Amniotic stem cell (primary cell): ENCODE results near the gene TSHB.
"Not testable (repeated sequence)": the region's sequence is repeated elsewhere in the genome, so short reads cannot be mapped to it uniquely, and the experiment has no call there.

Experiments used
- DNase-seq: peaks from one replicate; lab custom pipeline; 2025; lab: John Stamatoyannopoulos, UW

TSHB gene

GRCh38 chr1:115029526-115029925 is at the start of gene TSHB:
TSHB (plus strand) TSS chr1:115029826; CDS start chr1:115033363, 3,537 bp downstream.
- no peak for DNase-seq

DNA sequence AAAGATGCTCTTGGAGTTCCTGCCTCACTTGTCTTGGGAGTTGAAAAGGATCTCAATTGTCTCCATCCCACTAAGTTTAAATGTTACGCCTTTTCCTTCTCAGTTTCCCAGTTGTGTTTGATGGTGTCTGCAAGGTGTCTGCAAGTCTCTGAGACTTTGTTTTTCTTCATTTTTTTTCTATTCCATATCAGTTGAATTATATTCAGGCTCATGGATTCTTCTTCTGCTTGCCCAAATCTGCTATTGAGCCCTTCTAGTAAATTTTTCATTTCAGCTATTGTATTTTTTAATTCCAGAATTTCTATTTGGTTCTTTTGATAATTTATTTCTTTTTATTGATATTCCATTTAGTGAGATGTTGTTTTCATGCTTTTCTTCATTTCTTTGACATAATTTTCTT is 47.4 kb upstream of the TSHB start:
- no peak for DNase-seq

- no peak for DNase-seq
Observed at GRCh38 chr1:114986286-114986685, 43.3 kb upstream of the TSHB start.

DNA sequence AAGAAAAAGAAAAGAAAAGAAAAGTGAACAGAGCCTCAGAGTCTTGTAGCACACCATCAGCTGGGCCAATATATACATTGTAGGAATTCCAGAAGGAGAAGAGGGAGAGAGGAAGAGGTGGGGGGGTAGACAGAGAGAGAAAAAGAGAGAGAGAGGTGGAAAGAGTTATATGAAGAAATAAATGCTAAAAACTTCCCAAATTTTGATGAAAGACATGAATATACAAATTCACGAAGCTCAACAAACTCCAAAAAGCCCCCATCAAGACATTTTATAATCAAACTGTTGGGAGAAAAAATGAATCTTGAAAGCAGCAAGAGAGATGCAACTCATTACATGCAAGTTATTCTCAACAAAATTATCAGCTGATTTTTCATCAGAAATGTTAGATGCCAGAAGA is 41.5 kb upstream of the TSHB start:
- no peak for DNase-seq

DNA sequence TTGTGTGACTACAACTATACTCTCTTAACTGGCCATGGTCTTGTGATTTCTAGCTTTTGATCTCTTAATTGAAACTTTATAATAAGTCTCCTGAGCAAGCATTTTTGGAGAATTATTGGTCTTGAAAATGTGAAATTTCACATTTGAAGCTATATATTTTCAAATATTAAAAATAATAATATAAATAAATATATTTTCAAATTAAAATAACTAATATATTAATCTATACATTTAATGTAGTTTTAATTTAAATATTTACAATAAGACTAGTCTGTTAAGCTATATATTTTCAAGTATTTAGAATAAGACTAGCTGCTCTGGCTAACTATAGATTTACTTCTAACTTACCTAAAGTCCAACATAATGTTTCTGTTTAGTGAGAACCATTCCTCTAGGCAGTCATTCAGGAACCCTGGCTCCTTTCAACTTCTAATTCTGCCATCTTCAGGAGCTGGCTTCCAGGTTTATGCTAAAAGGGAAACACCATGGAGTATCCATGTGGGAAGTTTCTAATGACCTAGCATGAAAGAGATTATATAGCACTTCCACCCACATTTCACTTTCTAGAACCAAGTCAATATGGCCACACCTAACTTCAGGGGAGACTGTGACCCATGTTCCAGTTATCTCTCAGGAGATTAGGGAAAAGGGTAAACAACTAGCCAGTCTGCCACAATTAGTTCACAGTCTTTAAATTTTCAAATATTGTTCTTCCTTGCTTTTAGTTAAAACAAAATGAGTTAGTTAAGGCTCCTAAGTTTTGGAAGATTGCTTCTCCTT is 31.9 kb upstream of the TSHB start:
- DNase-seq, result no peak

GRCh38 chr1:115006191-115006590 is 23.4 kb upstream of the TSHB start:
- DNase-seq, result no peak

DNA sequence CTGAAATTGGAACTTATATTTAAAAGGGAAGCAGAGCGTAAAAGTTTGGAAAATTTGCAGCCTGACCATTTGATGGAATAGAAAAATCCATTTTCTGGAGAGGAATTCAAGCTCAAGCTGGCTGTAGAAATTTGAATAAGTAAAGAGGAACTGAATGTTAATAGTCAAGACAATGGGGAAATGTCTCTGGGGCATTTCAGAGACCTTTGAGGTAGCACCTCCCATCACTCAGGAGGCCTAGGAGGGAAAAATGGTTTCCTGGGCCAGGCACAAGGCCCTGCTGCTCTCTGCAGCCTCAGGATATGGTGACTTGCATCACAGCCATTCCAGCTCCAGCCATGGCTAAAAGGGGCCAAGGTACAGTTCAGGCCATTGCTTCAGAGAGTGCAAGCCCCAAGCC is 17.6 kb upstream of the TSHB start:
- DNase-seq, result no peak

DNA sequence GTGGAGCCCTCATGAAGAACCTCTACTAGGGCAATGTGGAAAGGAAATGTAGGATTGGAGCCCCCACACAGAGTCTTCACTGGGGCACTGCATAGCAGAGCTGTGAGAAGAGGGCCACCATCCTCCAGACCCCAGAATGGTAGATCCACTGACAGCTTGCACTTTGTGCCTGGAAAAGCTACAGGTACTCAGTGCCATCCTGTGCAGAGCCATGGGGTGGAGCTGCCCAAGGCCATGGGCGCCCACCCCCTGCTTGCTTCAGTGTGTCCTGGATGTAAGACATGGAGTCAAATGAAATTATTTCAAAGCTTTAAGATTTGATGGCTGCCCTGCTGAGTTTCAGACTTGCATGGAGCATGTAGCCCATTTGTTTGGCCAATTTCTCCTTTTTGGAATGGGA is 17.2 kb upstream of the TSHB start:
- DNase-seq, result no peak

DNA sequence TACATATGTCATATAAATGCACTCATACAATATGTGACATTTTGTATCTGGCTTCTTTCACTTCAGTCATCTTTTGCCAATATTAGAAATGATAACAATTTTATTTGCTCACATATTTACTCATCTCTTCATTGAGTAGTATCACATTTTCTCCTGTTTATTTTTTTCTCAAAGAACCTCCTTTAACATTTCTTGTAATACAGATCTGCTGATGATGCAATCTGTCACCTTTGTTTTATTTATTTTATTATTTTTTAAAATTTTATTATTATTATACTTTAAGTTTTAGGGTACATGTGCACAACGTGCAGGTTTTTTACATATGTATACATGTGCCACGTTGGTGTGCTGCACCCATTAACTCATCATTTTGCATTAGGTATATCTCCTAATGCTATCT is 15.8 kb upstream of the TSHB start:
- no peak for DNase-seq

GRCh38 chr1:115019549-115019948 is 10.1 kb upstream of the TSHB start:
- DNase-seq, result not testable (repeated sequence)

- no peak for DNase-seq
Observed at GRCh38 chr1:115021145-115021544, 8.5 kb upstream of the TSHB start.

- DNase-seq, result no peak
Observed at GRCh38 chr1:115023593-115023992, 6.0 kb upstream of the TSHB start.

DNA sequence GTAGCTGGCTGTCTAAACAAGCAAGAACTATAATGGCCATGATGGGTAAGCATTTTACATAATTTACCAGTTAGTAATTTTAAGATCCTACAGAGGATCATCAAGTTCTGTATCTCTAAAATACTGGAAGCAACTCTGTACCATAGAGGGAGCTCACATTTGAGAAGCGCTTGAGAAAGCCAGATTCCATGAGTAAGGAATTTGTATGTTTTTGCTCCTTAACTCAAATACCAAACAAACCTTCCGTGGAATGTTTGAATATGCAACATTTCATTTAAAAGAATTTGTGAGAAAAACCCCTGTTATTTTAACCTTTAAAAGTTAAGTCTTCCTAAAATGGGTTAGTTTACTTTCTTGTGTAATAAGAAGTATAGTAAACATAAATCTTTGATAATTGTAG is 2.0 kb downstream of the TSHB start:
- no peak for DNase-seq

DNA sequence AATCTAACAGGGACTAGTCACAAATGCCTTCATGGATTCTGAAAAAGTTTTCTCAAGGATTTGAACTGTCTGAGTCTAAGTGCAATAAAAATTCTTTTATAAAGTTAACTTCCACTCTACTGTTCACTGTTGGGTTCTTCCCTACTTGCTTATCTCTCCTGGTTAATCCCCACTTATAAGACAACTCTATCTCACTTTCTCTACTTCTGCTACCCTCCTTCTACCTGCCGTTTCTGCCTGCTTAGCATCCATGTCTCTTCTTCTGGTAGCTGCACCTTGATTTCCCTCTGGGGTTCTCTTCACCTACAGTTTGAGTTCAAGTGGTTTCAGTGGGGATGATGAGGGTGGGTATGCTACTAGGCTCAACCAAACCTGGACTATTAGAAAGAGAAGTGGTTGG is 6.0 kb downstream of the TSHB start:
- no peak for DNase-seq

DNA sequence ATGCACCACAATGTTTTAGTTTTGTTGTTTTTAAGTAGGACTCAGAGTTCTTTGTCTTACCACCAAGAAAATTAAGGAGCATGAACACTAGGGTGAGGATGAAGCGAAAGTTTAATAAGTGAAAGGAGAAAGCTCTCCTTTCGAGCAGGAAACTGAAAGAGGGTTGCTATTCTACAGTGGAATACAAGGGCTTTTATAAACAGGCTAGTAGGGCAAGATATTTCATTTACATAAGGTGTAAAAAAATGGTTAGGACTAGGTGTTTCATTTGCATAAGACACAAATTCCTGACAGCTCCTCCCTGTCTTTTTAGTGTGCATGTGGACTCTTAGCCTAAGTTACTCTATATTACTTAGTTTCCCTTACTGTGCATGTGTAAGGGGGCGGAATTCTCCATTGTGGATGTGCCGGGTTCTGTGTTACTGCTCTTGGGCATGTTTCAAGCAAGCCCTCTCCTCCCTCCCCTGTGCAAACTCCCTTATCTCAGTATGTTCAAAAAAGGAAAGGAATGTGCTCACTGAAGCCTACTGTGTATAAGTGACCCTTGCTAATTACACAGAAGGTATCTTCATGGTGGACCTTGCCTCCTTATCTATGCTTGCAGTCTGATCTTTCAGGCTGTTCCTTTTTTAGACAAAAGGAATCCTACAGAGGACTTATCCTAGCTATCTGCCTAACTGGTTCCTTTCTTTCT is 7.3 kb downstream of the TSHB start:
- DNase-seq, result no peak

GRCh38 chr1:115040501-115040900 is 10.9 kb downstream of the TSHB start:
- no peak for DNase-seq

DNA sequence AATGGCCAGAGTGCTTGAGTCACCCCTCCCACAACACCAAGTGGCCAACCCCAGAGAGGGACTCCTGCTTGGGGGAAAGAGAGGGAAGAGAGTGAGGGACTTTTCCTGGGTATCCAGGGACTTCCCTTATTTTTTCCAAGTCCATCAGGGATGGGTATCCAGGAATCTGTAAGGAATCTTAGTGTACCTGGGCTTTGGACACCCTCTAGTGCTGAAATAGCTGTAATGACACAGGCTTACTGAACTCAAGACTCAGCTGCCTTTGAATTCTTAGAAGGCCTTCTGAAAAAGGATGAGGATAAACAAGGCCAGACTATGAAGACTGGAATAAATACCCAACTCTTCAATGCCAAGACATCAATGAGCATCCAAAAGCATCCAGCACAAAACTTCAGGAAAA is 12.0 kb downstream of the TSHB start:
- DNase-seq, result no peak

DNA sequence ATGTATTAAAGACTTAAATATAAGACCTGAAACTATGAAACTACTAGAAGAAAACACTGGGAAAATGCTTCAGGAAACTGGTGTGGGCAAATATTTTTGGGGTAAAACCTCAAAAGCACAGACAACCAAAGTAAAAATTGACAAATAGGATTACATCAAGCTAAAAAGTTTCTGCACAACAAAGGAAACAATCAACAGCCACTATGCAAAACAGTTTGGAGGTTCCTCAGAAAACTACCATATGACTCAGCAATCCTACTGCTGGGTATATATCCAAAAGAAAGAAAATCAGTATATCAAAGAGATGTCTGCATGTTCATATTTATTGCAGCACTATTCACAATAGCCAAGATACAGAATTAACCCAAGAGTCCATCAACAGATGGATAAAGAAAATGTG is 17.1 kb downstream of the TSHB start:
- DNase-seq, result no peak

- no peak for DNase-seq
Observed at GRCh38 chr1:115051850-115052249, 22.2 kb downstream of the TSHB start.

DNA sequence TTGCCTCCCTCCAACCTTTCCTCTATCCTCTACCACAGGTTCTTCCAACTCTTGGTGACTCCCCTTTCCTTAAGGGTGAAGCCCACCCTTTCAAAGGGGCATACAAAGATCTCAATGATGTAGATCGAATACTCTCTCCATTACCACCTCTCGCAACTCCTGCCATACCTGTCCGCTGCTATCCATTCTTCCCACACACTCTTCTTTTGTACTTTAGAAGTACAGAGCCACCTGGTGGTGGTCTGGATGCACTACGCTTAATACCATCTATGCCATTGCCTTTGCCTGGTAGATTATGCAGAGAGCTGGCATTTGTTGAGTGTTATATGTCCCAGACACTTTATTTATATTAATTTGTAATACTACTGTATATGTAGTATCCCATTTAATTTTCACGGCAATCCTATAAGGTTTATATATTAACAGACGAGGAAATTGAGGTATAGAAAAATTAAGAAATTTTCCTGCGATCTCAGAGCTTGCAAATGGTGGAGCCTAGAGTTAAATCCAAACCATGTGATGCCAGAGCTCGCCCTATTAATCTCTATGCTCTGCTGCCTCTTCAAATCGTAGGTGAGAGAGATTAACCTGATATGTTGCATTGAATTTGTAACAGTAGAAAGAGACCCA is 22.9 kb downstream of the TSHB start:
- DNase-seq, result no peak

DNA sequence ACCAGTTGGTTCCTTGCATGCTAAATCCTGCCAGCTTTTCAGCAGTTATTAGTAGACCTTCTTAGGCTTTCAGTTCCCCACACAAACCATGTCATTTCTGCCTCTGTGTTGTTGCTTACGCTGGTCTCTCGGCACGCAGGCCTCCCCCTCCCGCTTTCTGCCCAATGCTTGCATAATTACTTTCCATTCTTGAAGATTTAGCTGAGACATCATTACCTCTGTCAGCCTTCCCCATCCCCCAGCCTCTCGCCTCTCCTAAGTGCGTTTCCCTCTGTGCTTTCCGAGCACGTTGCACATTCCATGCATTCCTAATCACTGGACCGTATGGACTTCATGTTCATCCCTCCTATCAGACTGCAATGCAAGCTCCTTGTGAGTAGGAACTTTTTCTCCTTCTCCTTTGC is 26.8 kb downstream of the TSHB start:
- DNase-seq, result peak; percentile 39

DNA sequence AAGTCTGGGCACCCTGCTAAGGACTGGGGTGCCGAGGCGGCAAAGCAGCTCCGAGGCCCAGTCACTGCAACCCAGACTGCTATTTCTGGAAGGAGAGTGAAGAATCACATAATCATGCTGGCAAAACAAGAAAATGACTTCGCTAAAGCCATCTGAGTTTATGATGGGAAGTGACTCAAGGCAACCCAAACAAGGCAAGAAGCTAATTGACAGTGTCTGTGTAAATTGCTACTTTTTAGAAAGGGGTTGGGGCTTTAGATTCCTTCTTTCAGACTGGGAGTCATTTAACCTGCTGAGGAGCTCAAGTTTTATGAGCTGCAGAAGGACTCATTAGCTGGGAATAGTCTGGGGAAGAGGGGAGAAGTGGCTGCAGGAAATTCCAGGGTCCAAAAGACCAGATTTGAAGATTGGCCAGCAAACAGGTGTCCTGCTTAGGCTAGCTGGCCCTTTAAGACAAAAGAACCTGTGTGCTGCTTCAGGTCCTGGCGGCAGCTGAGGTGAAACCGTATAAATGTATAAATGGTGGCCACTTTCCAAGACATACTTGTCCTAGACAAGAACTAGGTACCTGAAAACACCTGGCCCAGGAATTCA is 28.1 kb downstream of the TSHB start:
- no peak for DNase-seq

DNA sequence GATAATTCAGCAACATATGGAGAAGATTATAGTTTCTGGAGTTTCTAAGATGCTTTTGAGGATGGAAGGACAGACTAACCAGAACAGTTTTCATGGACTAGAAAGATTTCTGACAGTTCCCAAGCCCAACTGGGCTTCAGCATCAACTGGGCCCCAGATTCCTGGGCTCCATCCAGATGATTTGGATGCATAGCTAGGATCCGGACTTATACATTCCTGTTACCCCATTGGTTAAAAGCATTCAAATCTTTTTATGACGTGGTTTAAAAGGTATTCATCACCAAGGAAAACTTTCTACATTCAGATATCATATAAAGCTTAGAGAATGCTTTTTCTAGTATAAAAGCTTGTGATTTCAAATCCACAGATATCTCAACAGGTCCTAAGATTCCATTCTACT is 29.7 kb downstream of the TSHB start:
- DNase-seq, result no peak
